Glomerular endothelial cell (primary cell): ENCODE results near the gene PABPC3. TPM values are rescaled to one million over a fixed set of nuclear protein-coding genes. Genes with fewer than 3 reads are reported as not detected.

Source experiments
- total RNA-seq: library from RNA; depleted of rRNA; stranded (reverse); fragments of >200 nt; gene quantifications from 2 replicates; pipeline ENCODE4 v1.2.3, GENCODE V29; 2015

The PABPC3 gene
- total RNA-seq, 1 donor from 2014 or later = 0.06 TPM

Other genes with a start within 250 kb of the PABPC3 start
- under 0.01 TPM in 1 of 2 replicates, not detected in the other for gene AMER2, start 76.2 kb downstream of the PABPC3 start, total RNA-seq
- gene MTMR6, start 191.4 kb downstream of the PABPC3 start, total RNA-seq = 24.0 and 28.1 TPM in 2 replicates
- 34.8 and 59.0 TPM in 2 replicates for gene NUP58, start 205.5 kb downstream of the PABPC3 start, total RNA-seq